Ishikawa (cell line): ENCODE results near the gene RNF223.

Source experiments
- CREB1 ChIP-seq: IDR thresholded peaks from 2 replicates; pipeline ENCODE4 v1.6.1; 2012; ENCODE audit warnings: low read depth
- EGR1 ChIP-seq: IDR thresholded peaks from 2 replicates; pipeline ENCODE4 v1.6.1; 2012
- EP300 ChIP-seq: IDR thresholded peaks from 2 replicates; pipeline ENCODE4 v1.6.1; 2012; ENCODE audit warnings: borderline replicate concordance
- FOXM1 ChIP-seq: IDR thresholded peaks from 2 replicates; pipeline ENCODE4 v1.6.1; 2012; ENCODE audit warnings: low read depth, borderline replicate concordance
- MAX ChIP-seq: IDR thresholded peaks from 2 replicates; pipeline ENCODE4 v1.6.1; 2012
- NFIC ChIP-seq: IDR thresholded peaks from 2 replicates; pipeline ENCODE4 v1.6.1; 2012
- RAD21 ChIP-seq: IDR thresholded peaks from 2 replicates; pipeline ENCODE4 v1.6.1; 2012; ENCODE audit warnings: low read depth
- REST ChIP-seq: IDR thresholded peaks from 2 replicates; pipeline ENCODE4 v1.6.1; 2012; ENCODE audit warnings: low read depth, mild to moderate bottlenecking
- TAF1 ChIP-seq: IDR thresholded peaks from 2 replicates; pipeline ENCODE4 v1.6.1; 2012; ENCODE audit warnings: low read depth, mild to moderate bottlenecking
- TCF12 ChIP-seq: IDR thresholded peaks from 2 replicates; pipeline ENCODE4 v1.6.1; 2012; ENCODE audit warnings: low read depth
- TEAD4 ChIP-seq: IDR thresholded peaks from 2 replicates; pipeline ENCODE4 v1.6.1; 2012
- USF1 ChIP-seq: IDR thresholded peaks from 2 replicates; pipeline ENCODE4 v1.6.1; 2012
- YY1 ChIP-seq: IDR thresholded peaks from 2 replicates; pipeline ENCODE4 v1.6.1; 2012; ENCODE audit warnings: low read depth
- ZBTB7A ChIP-seq: IDR thresholded peaks from 2 replicates; pipeline ENCODE4 v1.6.1; 2012; ENCODE audit warnings: low read depth

- TF ChIP-seq REST, result no peak
- no peak for TF ChIP-seq MAX
- TF ChIP-seq EGR1, result no peak
- no peak for TF ChIP-seq RAD21
- no peak for TF ChIP-seq TAF1
- no peak for TF ChIP-seq TEAD4
- no peak for TF ChIP-seq EP300
- no peak for TF ChIP-seq TCF12
- no peak for TF ChIP-seq CREB1
- TF ChIP-seq YY1, result no peak
- no peak for TF ChIP-seq USF1
- TF ChIP-seq NFIC, result no peak
- TF ChIP-seq FOXM1, result no peak
- no peak for TF ChIP-seq ZBTB7A
Measured at GRCh38 chr1:1101503-1101902, 27.4 kb upstream of the RNF223 start.
